Neural cell (in vitro differentiated cells): ENCODE results near the gene SPOCK1. TPM values are rescaled to one million over a fixed set of nuclear protein-coding genes. Genes with fewer than 3 reads are reported as not detected.

ENCODE experiments used
- H2AFZ ChIP-seq: fragments of 200-600, 300-800 bp; sonication (generic), shearing (Covaris generic); 2 replicates; pipeline ENCODE4 v1.6.0; 2014; ENCODE audit warnings: low read depth, mild to moderate bottlenecking, antibody characterized with exemption, low read length, moderate library complexity
- H3F3A ChIP-seq: fragments of 200-600 bp; shearing (Covaris generic); 2 replicates; pipeline ENCODE4 v1.6.1; 2016; ENCODE audit warnings: mild to moderate bottlenecking, moderate library complexity, mixed read lengths, antibody characterized with exemption, low read length; ENCODE audit not compliant: insufficient read depth, poor library complexity, severe bottlenecking
- H3K27ac ChIP-seq: fragments of 200-600, 300-800 bp; sonication (generic), shearing (Covaris generic); 2 replicates; pipeline ENCODE4 v1.5.1; 2014; ENCODE audit warnings: mild to moderate bottlenecking, low read length, moderate library complexity
- H3K27me3 ChIP-seq: fragments of 300-800, 200-600 bp; sonication (generic), shearing (Covaris generic); 2 replicates; pipeline ENCODE4 v1.6.0; 2014; ENCODE audit warnings: mild to moderate bottlenecking, low read depth, low read length, moderate library complexity; ENCODE audit not compliant: insufficient read depth
- H3K36me3 ChIP-seq: fragments of 300-800, 200-600 bp; sonication (generic), shearing (Covaris generic); 2 replicates; pipeline ENCODE4 v1.5.1; 2014; ENCODE audit warnings: mild to moderate bottlenecking, antibody characterized with exemption, low read length, moderate library complexity; ENCODE audit not compliant: insufficient read depth
- H3K4me2 ChIP-seq: fragments of 300-800, 200-600 bp; sonication (generic), shearing (Covaris generic); 2 replicates; pipeline ENCODE4 v1.6.0; 2014; ENCODE audit warnings: mild to moderate bottlenecking, low read length
- H3K4me3 ChIP-seq: fragments of 300-800, 200-600 bp; sonication (generic), shearing (Covaris generic); 2 replicates; pipeline ENCODE4 v1.5.1; 2014; ENCODE audit warnings: mild to moderate bottlenecking, low read length, moderate library complexity
- H3K79me2 ChIP-seq: fragments of 200-600 bp; shearing (Covaris generic); replicated peaks from 2 replicates; pipeline ENCODE4 v1.6.0; 2014; ENCODE audit warnings: mild to moderate bottlenecking, low read length, moderate library complexity; ENCODE audit not compliant: insufficient read depth
- H3K9ac ChIP-seq: fragments of 300-800, 200-600 bp; sonication (generic), shearing (Covaris generic); 2 replicates; pipeline ENCODE4 v1.6.1; 2016; ENCODE audit warnings: mild to moderate bottlenecking, low read length, mixed read lengths
- H3K9me2 ChIP-seq: fragments of 200-600 bp; shearing (Covaris generic); 2 replicates; pipeline ENCODE4 v1.6.1; 2016; ENCODE audit warnings: mild to moderate bottlenecking, low read length, mixed read lengths; ENCODE audit not compliant: insufficient read depth
- H3K9me3 ChIP-seq: fragments of 200-600, 300-800 bp; sonication (generic), shearing (Covaris generic); 2 replicates; pipeline ENCODE4 v1.6.1; 2016; ENCODE audit warnings: mild to moderate bottlenecking, mixed run types, low read length, moderate library complexity, mixed read lengths
- H4K20me1 ChIP-seq: fragments of 200-600 bp; shearing (Covaris generic); 2 replicates; pipeline ENCODE4 v1.6.1; 2016; ENCODE audit warnings: mild to moderate bottlenecking, mixed run types; ENCODE audit not compliant: insufficient read depth
- EP300 ChIP-seq: fragments of 450-650 bp; conservative IDR thresholded peaks from 2 replicates; pipeline ENCODE4 v1.6.1; 2014; ENCODE audit warnings: antibody characterized with exemption, mild to moderate bottlenecking, moderate library complexity; ENCODE audit not compliant: poor library complexity, severe bottlenecking
- EZH2 ChIP-seq: fragments of 200-600, 300-800 bp; shearing (Covaris generic), sonication (generic); IDR thresholded peaks from 2 replicates; pipeline ENCODE4 v1.6.1; 2014; ENCODE audit warnings: antibody characterized with exemption, low read length, borderline replicate concordance, mild to moderate bottlenecking; ENCODE audit not compliant: insufficient read depth, poor library complexity, severe bottlenecking
- MXI1 ChIP-seq: fragments of 450-650 bp; conservative IDR thresholded peaks from 2 replicates; pipeline ENCODE4 v1.6.1; 2014; ENCODE audit warnings: antibody characterized with exemption, mild to moderate bottlenecking; ENCODE audit not compliant: poor library complexity, severe bottlenecking
- POLR2AphosphoS5 ChIP-seq: IDR thresholded peaks from 2 replicates; pipeline ENCODE4 v1.6.1; 2012
- RAD21 ChIP-seq: fragments of 450-650 bp; conservative IDR thresholded peaks from 2 replicates; pipeline ENCODE4 v1.6.1; 2014; ENCODE audit warnings: antibody characterized with exemption, mild to moderate bottlenecking, moderate library complexity
- SMC3 ChIP-seq: fragments of 450-650 bp; conservative IDR thresholded peaks from 2 replicates; pipeline ENCODE4 v1.6.1; 2014; ENCODE audit warnings: antibody characterized with exemption, mild to moderate bottlenecking, moderate library complexity; ENCODE audit not compliant: poor library complexity
- TAF1 ChIP-seq: IDR thresholded peaks from 2 replicates; pipeline ENCODE4 v1.6.1; 2012; ENCODE audit warnings: low read depth
- polyA plus RNA-seq: library from polyadenylated mRNA; depleted of rRNA; stranded (reverse); fragments of >200 nt; gene quantifications from 2 replicates; pipeline ENCODE4 v1.2.3, GENCODE V29; 2014
- TF ChIP-seq, protein P1 (sequence below): fragments of 450-650 bp; IDR thresholded peaks from 2 replicates; pipeline ENCODE4 v1.5.1; 2014; ENCODE audit warnings: antibody characterized with exemption, mild to moderate bottlenecking, moderate library complexity; ENCODE audit not compliant: poor library complexity, severe bottlenecking
- TF ChIP-seq, protein P2 (sequence below): IDR thresholded peaks from 2 replicates; pipeline ENCODE4 v1.6.1; 2012; ENCODE audit warnings: borderline replicate concordance

SPOCK1 gene
- polyA plus RNA-seq, 1 donor from 2014 or later = 33.6 TPM

DNA sequence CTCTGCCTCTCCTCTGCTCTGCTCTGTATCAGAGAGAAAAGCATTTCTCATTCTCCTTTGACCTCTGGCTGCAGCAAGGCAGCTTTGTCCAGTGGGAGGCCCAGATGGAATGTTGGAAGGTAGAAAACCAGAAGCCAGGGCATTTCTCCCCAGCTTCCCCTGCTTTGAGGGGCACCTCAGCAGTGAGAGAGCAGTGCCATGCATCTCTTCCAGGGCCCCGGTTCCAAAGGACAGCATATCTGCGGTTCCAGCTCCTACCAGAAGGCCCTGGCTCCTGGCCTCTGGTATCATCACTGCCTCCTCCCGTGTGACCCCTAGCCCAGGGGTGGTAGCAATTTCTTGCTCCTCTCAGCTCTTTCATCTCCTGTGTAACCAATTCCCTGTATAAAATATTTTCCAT is 190.8 kb downstream of the SPOCK1 start:
- Histone ChIP-seq H3K9me2 (no peaks in the 10 kb centered on the region), H3K27me3 (no peaks in the 10 kb centered on the region), H3F3A (no peaks in the 10 kb centered on the region), H2AFZ (no peak overlapping the region), H3K9ac (no peak overlapping the region), H3K9me3 (no peaks in the 10 kb centered on the region), H3K4me3 (no peak overlapping the region), H4K20me1 (no peaks in the 10 kb centered on the region), H3K79me2 (no peaks in the 10 kb centered on the region), H3K4me2 (no peak overlapping the region), H3K27ac (no peak overlapping the region), H3K36me3 (no peaks in the 10 kb centered on the region)
- TF ChIP-seq POLR2AphosphoS5 (no peak), EZH2 (no peak), RAD21 (no peak), MXI1 (no peak), EP300 (no peak), SMC3 (no peak), TAF1 (no peak)
- TF ChIP-seq, protein P1, sequence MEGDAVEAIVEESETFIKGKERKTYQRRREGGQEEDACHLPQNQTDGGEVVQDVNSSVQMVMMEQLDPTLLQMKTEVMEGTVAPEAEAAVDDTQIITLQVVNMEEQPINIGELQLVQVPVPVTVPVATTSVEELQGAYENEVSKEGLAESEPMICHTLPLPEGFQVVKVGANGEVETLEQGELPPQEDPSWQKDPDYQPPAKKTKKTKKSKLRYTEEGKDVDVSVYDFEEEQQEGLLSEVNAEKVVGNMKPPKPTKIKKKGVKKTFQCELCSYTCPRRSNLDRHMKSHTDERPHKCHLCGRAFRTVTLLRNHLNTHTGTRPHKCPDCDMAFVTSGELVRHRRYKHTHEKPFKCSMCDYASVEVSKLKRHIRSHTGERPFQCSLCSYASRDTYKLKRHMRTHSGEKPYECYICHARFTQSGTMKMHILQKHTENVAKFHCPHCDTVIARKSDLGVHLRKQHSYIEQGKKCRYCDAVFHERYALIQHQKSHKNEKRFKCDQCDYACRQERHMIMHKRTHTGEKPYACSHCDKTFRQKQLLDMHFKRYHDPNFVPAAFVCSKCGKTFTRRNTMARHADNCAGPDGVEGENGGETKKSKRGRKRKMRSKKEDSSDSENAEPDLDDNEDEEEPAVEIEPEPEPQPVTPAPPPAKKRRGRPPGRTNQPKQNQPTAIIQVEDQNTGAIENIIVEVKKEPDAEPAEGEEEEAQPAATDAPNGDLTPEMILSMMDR = no peak
- TF ChIP-seq, protein P2, sequence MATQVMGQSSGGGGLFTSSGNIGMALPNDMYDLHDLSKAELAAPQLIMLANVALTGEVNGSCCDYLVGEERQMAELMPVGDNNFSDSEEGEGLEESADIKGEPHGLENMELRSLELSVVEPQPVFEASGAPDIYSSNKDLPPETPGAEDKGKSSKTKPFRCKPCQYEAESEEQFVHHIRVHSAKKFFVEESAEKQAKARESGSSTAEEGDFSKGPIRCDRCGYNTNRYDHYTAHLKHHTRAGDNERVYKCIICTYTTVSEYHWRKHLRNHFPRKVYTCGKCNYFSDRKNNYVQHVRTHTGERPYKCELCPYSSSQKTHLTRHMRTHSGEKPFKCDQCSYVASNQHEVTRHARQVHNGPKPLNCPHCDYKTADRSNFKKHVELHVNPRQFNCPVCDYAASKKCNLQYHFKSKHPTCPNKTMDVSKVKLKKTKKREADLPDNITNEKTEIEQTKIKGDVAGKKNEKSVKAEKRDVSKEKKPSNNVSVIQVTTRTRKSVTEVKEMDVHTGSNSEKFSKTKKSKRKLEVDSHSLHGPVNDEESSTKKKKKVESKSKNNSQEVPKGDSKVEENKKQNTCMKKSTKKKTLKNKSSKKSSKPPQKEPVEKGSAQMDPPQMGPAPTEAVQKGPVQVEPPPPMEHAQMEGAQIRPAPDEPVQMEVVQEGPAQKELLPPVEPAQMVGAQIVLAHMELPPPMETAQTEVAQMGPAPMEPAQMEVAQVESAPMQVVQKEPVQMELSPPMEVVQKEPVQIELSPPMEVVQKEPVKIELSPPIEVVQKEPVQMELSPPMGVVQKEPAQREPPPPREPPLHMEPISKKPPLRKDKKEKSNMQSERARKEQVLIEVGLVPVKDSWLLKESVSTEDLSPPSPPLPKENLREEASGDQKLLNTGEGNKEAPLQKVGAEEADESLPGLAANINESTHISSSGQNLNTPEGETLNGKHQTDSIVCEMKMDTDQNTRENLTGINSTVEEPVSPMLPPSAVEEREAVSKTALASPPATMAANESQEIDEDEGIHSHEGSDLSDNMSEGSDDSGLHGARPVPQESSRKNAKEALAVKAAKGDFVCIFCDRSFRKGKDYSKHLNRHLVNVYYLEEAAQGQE = no peak

DNA sequence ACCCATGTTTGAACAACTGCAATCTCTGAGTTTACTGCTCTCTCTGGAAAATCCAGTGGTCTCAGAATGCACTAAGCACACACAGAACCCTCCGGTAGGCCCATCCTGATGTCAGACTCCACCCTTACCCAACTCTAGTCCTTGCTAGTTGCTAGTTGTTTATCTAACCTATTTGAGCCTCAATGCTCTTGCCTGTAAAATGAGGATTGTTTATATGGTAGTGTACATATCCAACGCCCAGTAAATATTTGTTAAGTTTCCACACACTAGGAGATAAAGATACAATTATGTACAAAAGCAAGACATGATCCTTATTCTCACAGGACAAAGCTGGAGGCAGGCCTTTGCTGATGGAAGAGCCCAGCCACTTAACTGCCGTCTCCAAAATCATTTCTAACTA is 192.2 kb downstream of the SPOCK1 start:
- Histone ChIP-seq H3K9ac (no peak overlapping the region), H3K4me2 (no peak overlapping the region), H3K27ac (no peak overlapping the region), H3K9me2 (no peaks in the 10 kb centered on the region), H3K4me3 (no peak overlapping the region), H3F3A (no peaks in the 10 kb centered on the region), H3K36me3 (no peaks in the 10 kb centered on the region), H4K20me1 (no peaks in the 10 kb centered on the region), H3K27me3 (no peaks in the 10 kb centered on the region), H2AFZ (no peak overlapping the region), H3K79me2 (no peaks in the 10 kb centered on the region), H3K9me3 (no peaks in the 10 kb centered on the region)
- no peak for TF ChIP-seq MXI1
- TF ChIP-seq TAF1 = no peak
- no peak for TF ChIP-seq SMC3
- no peak for TF ChIP-seq EP300
- TF ChIP-seq, protein P1 = no peak
- TF ChIP-seq, protein P2 = no peak
- no peak for TF ChIP-seq EZH2
- TF ChIP-seq RAD21 = no peak
- no peak for TF ChIP-seq POLR2AphosphoS5
